B cell (primary cell): ENCODE results near the gene CRACR2A. TPM values are rescaled to one million over a fixed set of nuclear protein-coding genes. Genes with fewer than 3 reads are reported as not detected.

ENCODE experiments used
- ATAC-seq: fragments of 200-7000 bp; cut with Tn5 transposase; one replicate; pipeline ENCODE4 v1.10.0; 2021; ENCODE audit warnings: low read depth, mild to moderate bottlenecking, moderate number of reproducible peaks, moderate library complexity
- CTCF ChIA-PET: fragments of 350-600 bp; sonication (Branson Sonifier 250); formaldehyde crosslinking; loops from one replicate; lab custom pipeline; 2021; ENCODE audit warnings: antibody characterized with exemption, inconsistent platforms; lab: Charles Lee
- POLR2A ChIA-PET: fragments of 350-600 bp; sonication (Branson Sonifier 250); formaldehyde crosslinking; loops from one replicate; lab custom pipeline; 2021; ENCODE audit warnings: antibody characterized with exemption; lab: Charles Lee
- DNase-seq: peaks from one replicate; pipeline ENCODE4 v3.0.0; 2013
- H2AFZ ChIP-seq: 2 replicates; pipeline ENCODE4 v1.6.1; 2012; ENCODE audit warnings: mild to moderate bottlenecking, low read depth, low read length; ENCODE audit not compliant: insufficient read depth, poor library complexity, severe bottlenecking
- H3K27ac ChIP-seq, 2 donors: 1 replicate in 1 of 2; 2 replicates in 1 of 2; pipeline ENCODE4 v1.5.1; 2012 to 2013; ENCODE audit warnings: low read length in 2 of 2, mild to moderate bottlenecking in 2 of 2, moderate library complexity in 1 of 2
- H3K27me3 ChIP-seq, 4 experiments: fragments of 200-600 bp in 1 of 4; sonication (generic) in 1 of 4; replicated peaks in 1 of 4; 1 replicate in 2 of 4; 2 replicates in 2 of 4; pipeline versions ENCODE4 v1.6.1 to v1.7.0; 2013 to 2016; ENCODE audit warnings: low read length in 3 of 4, mild to moderate bottlenecking in 2 of 4, mixed read lengths in 1 of 4, moderate library complexity in 1 of 4; ENCODE audit not compliant: insufficient read depth in 4 of 4, control insufficient read depth in 3 of 4; ENCODE audit errors: control extremely low read depth in 1 of 4
- H3K36me3 ChIP-seq, 2 experiments: replicated peaks in 1 of 2; 1 replicate in 1 of 2; 2 replicates in 1 of 2; pipeline versions ENCODE4 v1.6.1 to v1.7.1; 2013; ENCODE audit warnings: low read length in 1 of 2; ENCODE audit not compliant: insufficient read depth in 2 of 2, control insufficient read depth in 1 of 2; ENCODE audit errors: control extremely low read depth in 1 of 2, extremely low read depth in 1 of 2
- H3K4me1 ChIP-seq, 2 donors: fragments of 200-600 bp in 1 of 2; sonication (generic) in 1 of 2; 1 replicate in 1 of 2; 2 replicates in 1 of 2; pipeline versions ENCODE4 v1.5.1 to v1.6.1; 2013 to 2017; ENCODE audit warnings: low read length in 2 of 2; ENCODE audit not compliant: control insufficient read depth in 2 of 2, insufficient read depth in 2 of 2
- H3K4me2 ChIP-seq: replicated peaks from 2 replicates; pipeline ENCODE3; 2012; ENCODE audit warnings: mild to moderate bottlenecking, low read depth, low read length; ENCODE audit not compliant: poor library complexity, severe bottlenecking
- H3K4me3 ChIP-seq, 5 experiments: fragments of 200-600 bp in 1 of 5; sonication (generic) in 1 of 5; 1 replicate in 3 of 5; 2 replicates in 2 of 5; pipeline versions ENCODE4 v1.5.1 to v1.7.0; 2011 to 2016; ENCODE audit warnings: low read length in 4 of 5, mild to moderate bottlenecking in 4 of 5, low read depth in 2 of 5, control low read depth in 1 of 5, moderate library complexity in 1 of 5; ENCODE audit not compliant: insufficient read depth in 1 of 5; ENCODE audit errors: control extremely low read depth in 1 of 5, extremely low read depth in 1 of 5
- H3K79me2 ChIP-seq: fragments of 200-600 bp; sonication (generic); one replicate; pipeline ENCODE4 v1.6.0; 2016; ENCODE audit warnings: low read length; ENCODE audit not compliant: control insufficient read depth, insufficient read depth
- H3K9ac ChIP-seq: fragments of 200-600 bp; sonication (generic); 2 replicates; pipeline ENCODE4 v1.6.1; 2017; ENCODE audit warnings: mild to moderate bottlenecking, low read length, moderate library complexity
- H3K9me3 ChIP-seq, 3 donors: one replicate each; pipeline versions ENCODE4 v1.6.1 to v1.7.1; 2013; ENCODE audit warnings: low read length in 2 of 3; ENCODE audit not compliant: control insufficient read depth in 2 of 3, insufficient read depth in 1 of 3; ENCODE audit errors: control extremely low read depth in 1 of 3
- H4K20me1 ChIP-seq: 2 replicates; pipeline ENCODE4 v1.6.0; 2012; ENCODE audit warnings: mild to moderate bottlenecking, low read length; ENCODE audit not compliant: insufficient read depth, control insufficient read depth, poor library complexity, severe bottlenecking
- H3K27ac Mint-ChIP-seq: one replicate; pipeline ENCODE4 v1.8.0; 2021; ENCODE audit warnings: mixed read lengths
- H3K27me3 Mint-ChIP-seq: one replicate; pipeline ENCODE4 v1.8.0; 2021; ENCODE audit warnings: mixed read lengths
- H3K4me1 Mint-ChIP-seq: one replicate; pipeline ENCODE4 v1.8.0; 2021; ENCODE audit warnings: mixed read lengths
- H3K4me3 Mint-ChIP-seq: one replicate; pipeline ENCODE4 v1.8.0; 2021; ENCODE audit warnings: mixed read lengths
- H3K9me3 Mint-ChIP-seq: one replicate; pipeline ENCODE4 v1.8.0; 2022; ENCODE audit warnings: mixed read lengths; ENCODE audit not compliant: insufficient read depth
- EZH2 ChIP-seq: IDR thresholded peaks from 2 replicates; pipeline ENCODE4 v1.6.1; 2012; ENCODE audit warnings: borderline replicate concordance, low read depth, mild to moderate bottlenecking, moderate library complexity, low read length; ENCODE audit not compliant: insufficient read depth, poor library complexity, severe bottlenecking
- WGBS: methylation state at CpG from one replicate; pipeline ENCODE4 v1.1.5; 2013; ENCODE audit warnings: missing lambda C conversion rate; ENCODE audit not compliant: insufficient coverage; 5-methylcytosine and 5-hydroxymethylcytosine counted together
- intact Hi-C: fragments of 100-400 bp; cut with micrococcal nuclease; formaldehyde crosslinking; loops from one replicate; pipeline ENCODE4 v1.10.0; 2022
- polyA plus RNA-seq: library from polyadenylated mRNA; depleted of rRNA; stranded (reverse); fragments of >200 nt; gene quantifications from 2 replicates; pipeline ENCODE4 v1.2.3, GENCODE V29; 2012
- total RNA-seq, 2 donors: library from RNA; stranded (reverse); fragments of 120-200 nt in 1 of 2; gene quantifications; 1 replicate in 1 of 2; 2 replicates in 1 of 2; pipeline versions ENCODE4 v1.2.3 to v1.2.4, GENCODE V29; 2013 to 2022
- TF ChIP-seq, protein P1 (sequence below): fragments of 200-600 bp; IDR thresholded peaks from one replicate; pipeline ENCODE4 v1.8.0; 2022; ENCODE audit warnings: antibody characterized with exemption, mild to moderate bottlenecking

Gene CRACR2A
- total and polyA plus RNA-seq, 2 donors (not counting 1 experiment from before 2014, with no cell fraction given): 15.2 to 26.1 TPM

DNA sequence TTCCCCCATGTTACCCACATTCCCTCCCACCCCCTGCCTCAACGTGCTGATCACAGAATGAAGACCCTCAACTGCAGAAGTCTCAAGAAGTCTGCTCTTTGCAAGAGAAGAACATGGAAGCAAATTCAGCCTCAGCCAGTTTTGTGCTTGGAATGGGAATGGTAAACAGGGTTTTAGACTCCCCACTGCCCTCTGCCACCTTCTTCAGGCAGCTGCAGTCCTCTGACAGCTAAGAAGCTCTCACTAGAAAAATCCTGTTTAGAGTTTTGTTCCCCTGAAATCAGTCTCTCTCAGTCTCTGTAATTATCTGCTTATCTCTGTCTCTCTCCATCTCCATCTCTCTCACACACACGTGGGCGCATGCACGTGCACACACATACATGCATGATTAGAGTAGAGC lies 85.4 kb downstream of the CRACR2A start:
- Mint-ChIP-seq H3K4me3 (no peak overlapping the region), H3K27me3 (no peaks in the 10 kb centered on the region), H3K27ac (no peak overlapping the region), H3K4me1 (no peaks in the 10 kb centered on the region), H3K9me3 (no peaks in the 10 kb centered on the region)
- Histone ChIP-seq H3K9ac (no peak overlapping the region), H4K20me1 (no peaks in the 10 kb centered on the region), H3K4me1 (no peaks in the 10 kb centered on the region), H3K79me2 (no peaks in the 10 kb centered on the region), H3K27me3 (no peaks in the 10 kb centered on the region), H3K4me2 (no peak overlapping the region), H3K9me3 (no peaks in the 10 kb centered on the region), H3K36me3 (peaks cover 6 to 85% of the 10 kb centered on the region in 2 experiments), H3K27ac (no peak overlapping the region), H2AFZ (no peak overlapping the region), H3K4me3 (no peak overlapping the region)
- no CpG with 5 or more reads among the region's 4 CpGs for WGBS
- CTCF ChIA-PET: no interaction called here
- TF ChIP-seq, protein P1, sequence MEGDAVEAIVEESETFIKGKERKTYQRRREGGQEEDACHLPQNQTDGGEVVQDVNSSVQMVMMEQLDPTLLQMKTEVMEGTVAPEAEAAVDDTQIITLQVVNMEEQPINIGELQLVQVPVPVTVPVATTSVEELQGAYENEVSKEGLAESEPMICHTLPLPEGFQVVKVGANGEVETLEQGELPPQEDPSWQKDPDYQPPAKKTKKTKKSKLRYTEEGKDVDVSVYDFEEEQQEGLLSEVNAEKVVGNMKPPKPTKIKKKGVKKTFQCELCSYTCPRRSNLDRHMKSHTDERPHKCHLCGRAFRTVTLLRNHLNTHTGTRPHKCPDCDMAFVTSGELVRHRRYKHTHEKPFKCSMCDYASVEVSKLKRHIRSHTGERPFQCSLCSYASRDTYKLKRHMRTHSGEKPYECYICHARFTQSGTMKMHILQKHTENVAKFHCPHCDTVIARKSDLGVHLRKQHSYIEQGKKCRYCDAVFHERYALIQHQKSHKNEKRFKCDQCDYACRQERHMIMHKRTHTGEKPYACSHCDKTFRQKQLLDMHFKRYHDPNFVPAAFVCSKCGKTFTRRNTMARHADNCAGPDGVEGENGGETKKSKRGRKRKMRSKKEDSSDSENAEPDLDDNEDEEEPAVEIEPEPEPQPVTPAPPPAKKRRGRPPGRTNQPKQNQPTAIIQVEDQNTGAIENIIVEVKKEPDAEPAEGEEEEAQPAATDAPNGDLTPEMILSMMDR: no peak
- no peak for TF ChIP-seq EZH2
- POLR2A ChIA-PET: no interaction called here
- DNase-seq (no peak), ATAC-seq (no peak)
- intact Hi-C loops: no loop called here

GRCh38 chr12:3666441-3666840 lies 86.5 kb downstream of the CRACR2A start:
- intact Hi-C loops: no loop called here
- Mint-ChIP-seq H3K27ac (no peak overlapping the region), H3K4me3 (no peak overlapping the region), H3K27me3 (no peaks in the 10 kb centered on the region), H3K9me3 (no peaks in the 10 kb centered on the region), H3K4me1 (no peaks in the 10 kb centered on the region)
- Histone ChIP-seq H3K9me3 (no peaks in the 10 kb centered on the region), H3K4me2 (no peak overlapping the region), H4K20me1 (no peaks in the 10 kb centered on the region), H3K36me3 (peaks cover 0 to 82% of the 10 kb centered on the region in 2 experiments), H3K27ac (no peak overlapping the region), H3K27me3 (no peaks in the 10 kb centered on the region), H3K9ac (no peak overlapping the region), H3K4me1 (no peaks in the 10 kb centered on the region), H2AFZ (no peak overlapping the region), H3K79me2 (no peaks in the 10 kb centered on the region), H3K4me3 (no peak overlapping the region)
- TF ChIP-seq EZH2: no peak
- TF ChIP-seq, protein P1: no peak
- POLR2A ChIA-PET: no interaction called here
- no peak for DNase-seq
- 100% methylated on average over 4 of the region's 7 CpGs for WGBS
- CTCF ChIA-PET: no interaction called here
- ATAC-seq: no peak
